Left renal cortex interstitium (tissue), 4 donors: Measurements from ENCODE around the gene PRXL2A. TPM values are rescaled to one million over a fixed set of nuclear protein-coding genes. Genes with fewer than 3 reads are reported as not detected.
A peak's percentile ranks its signal among the peaks of the same experiment; 100 is the strongest.
"Not testable (repeated sequence)": the region's sequence is repeated elsewhere in the genome, so short reads cannot be mapped to it uniquely, and the experiment has no call there.

ENCODE experiments used
- DNase-seq, 4 donors: peaks; one replicate each; pipeline ENCODE4 v3.0.0-alpha.2; 2013; ENCODE audit warnings: low read depth in 4 of 4, low spot score in 2 of 4, missing footprints in 1 of 4
- polyA plus RNA-seq, 4 donors: library from polyadenylated mRNA; unstranded; fragments of 120-200 nt; gene quantifications; one replicate each; pipeline ENCODE4 v1.2.1, GENCODE V29; 2013; ENCODE audit not compliant: insufficient read length in 4 of 4

Gene PRXL2A, protein sequence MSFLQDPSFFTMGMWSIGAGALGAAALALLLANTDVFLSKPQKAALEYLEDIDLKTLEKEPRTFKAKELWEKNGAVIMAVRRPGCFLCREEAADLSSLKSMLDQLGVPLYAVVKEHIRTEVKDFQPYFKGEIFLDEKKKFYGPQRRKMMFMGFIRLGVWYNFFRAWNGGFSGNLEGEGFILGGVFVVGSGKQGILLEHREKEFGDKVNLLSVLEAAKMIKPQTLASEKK
- polyA plus RNA-seq, result 100 to 1,000 TPM; 110 to 132 (median 122) TPM

DNA sequence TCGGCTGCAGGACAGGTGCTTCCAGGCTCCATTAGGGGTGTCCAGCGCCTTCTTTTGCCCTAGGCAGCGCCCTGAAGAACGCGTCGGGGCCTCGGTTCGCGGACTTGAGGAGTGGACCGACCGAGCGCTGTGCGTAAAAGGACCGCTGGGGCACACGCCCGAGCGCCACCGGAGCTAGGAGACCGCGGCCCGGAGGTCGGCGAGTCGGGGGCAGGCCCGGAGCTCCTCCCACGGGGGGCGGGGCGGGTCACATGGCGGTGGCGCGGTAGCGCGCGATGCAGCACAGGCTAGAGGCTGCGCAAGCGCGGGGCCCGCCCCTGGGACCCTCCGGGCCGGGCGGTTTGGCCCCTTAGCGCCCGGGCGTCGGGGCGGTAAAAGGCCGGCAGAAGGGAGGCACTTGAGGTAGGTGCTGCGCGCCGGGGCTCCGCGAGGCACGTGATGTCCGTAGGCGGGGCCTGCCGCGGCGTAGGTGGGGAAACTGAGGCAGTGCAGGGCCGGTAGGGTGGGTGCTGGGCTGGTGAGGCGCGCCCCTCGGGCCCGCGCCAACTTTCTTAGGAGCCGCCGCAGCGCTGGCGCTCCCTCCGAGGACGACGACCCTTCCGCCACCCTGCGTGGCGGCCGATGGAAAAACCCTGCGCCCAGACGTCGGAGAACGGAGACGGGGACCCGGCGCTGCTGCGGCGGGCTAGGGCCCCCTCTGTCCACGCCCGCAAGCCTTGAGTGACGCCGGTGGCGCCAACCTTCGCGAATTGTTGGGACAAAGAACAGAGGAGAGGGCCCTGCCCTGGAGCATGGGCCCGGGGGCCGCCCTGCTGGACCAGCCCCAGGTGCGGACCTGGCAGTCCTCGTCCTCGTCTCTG lies at the start of gene PRXL2A:
PRXL2A (plus strand) TSS at position 310 of the 860 bp plus-strand sequence. CDS start 11,917 bp downstream, outside the sequence.
- peak; percentile 65 to 75 (median 70) for DNase-seq

DNA sequence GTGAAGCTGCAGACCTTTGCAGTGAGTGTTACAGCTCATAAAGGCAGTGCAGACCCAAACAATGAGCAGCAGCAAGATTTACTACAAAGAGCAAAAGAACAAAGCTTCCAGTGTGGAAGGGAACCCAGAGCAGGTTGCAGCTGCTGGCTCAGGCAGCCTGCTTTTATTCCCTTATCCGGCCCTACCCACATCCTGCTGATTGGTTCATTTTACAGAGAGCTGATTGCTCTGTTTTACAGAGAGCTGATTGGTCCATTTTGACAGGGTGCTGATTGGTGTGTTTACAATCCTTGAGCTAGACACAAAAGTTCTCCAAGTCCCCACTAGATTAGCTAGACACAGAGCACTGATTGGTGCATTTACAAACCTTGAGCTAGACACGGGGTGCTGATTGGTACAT lies 49.4 kb upstream of the PRXL2A start:
- DNase-seq, result not testable (repeated sequence)

DNA sequence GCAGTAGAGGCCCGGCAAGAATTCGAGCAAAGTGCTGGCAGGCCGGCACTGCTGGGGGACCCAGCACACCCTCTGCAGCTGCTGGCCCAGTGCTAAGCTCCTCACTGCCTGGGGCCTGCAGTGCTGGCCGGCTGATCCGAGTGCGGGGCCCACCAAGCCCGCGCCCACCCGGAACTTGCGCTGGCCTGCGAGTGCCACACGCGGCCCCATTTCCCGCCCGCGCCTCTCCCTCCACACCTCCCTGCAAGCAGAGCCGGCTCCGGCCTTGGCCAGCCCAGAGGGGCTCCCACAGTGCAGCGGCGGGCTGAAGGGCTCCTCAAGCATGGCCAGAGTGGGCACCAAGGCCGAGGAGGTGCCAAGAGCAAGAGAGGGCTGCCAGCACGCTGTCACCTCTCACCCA lies 48.7 kb upstream of the PRXL2A start:
- no peak for DNase-seq

DNA sequence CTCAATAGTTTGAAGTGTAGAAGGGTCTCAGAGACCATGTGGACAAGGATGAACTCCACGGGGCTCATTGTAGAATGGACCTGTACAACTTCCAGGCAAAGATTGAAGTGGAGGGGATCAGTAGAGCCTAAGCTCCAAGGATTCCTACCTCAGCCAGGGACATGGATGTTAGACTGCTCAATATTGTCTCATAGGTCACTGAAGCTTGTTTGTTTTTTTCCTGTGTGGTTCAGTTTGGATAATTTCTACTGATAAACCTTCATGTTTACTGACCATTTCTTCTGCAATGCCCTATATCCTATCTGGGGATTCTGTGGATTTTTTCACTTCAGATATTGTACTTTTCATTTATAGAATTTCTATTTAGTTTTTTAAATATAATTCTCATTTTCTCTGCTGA lies 42.8 kb upstream of the PRXL2A start:
- DNase-seq, result no peak

DNA sequence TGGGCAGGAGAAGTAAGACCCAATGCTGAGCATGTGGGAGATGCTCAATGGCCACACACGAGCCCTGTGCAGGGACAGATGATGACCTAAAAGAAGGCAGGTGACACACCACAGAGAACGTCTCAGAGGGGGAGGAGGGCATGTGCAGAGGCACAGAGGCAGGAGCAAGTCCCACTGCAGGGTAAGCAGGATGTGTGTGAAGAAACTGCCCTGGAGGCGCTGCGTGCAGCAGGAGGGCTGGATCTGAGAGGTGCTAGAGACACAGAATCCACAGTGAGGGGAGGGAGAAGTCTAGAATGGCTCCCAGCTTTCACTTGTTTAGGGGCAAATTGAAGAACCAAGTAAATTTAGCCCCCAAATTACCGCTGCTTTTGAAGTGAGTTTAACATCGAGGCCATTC lies 36.9 kb upstream of the PRXL2A start:
- DNase-seq, result no peak

DNA sequence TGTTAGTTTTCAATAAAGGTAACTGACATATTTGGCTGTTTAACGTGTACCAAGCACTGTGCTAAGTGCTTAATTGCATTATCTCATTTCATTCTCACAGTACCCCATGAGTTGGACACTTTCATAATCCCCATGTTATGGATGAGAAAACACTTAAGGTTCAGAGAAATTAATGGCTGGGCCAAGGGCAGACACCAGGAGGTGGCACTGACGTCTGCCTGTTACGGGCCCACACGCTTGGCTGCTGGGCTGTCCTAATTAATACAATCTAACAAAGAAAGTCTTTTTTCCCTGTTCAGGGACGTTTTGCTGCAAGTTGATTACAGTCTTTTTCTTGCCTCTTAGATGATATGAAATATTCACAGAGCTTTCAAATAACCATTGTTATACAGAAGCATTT lies 35.7 kb upstream of the PRXL2A start:
- DNase-seq, result no peak

DNA sequence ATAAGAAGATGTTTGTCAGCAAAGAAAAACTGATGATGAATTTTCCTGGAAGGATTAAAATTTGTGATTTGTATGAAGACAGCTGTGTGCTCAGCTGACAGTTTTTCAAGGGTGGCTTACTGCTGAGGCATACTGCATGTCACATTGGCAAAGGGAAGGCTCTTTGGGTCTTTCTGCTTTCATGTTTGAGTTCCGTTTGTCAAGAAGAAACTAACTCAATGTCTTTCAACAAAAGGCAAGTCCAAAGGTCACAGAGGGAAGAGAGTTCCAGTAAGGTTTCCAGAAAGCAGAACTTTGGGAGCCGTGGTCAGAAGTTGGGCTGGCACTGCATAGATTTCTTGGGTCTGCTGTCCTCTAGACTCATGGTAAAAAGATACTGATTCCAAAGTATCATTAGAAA lies 34.8 kb upstream of the PRXL2A start:
- no peak for DNase-seq

DNA sequence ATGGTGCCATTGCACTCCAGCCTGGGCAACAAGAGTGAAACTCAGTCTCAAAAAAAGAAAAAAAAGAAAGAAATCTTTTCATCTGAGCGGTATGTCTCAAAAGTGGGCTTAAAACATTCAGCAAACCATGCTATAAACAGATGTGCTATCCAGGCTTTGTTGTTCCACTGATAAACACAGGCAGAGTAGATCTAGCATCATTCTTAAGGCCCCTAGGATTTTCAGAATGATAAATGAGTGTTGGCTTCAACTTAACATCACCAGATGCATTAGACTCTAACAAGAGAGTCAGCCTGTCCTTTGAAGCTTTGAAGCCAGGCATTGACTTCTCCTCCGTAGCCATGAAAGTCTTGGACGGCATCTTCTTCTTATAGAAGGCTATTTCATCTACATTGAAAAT lies 28.6 kb upstream of the PRXL2A start:
- DNase-seq, result no peak

DNA sequence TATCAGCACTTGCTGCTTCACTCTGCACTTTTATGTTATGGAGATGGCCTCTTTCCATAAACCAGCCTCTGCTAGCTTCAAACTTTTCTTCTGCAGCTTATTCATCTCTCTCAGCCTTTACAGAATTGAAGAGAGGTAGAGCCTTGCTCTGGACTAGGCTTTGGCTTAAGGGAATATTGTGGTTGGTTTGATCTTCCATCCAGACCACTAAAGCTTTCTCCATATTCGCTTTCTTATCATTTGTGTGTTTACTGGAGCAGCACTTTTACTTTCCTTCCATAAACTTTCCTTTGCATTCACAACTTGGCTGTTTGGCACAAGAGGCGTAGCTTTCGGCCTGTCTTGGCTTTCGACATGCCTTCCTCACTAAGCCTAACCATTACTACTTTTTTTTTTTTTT lies 28.2 kb upstream of the PRXL2A start:
- DNase-seq, result no peak

DNA sequence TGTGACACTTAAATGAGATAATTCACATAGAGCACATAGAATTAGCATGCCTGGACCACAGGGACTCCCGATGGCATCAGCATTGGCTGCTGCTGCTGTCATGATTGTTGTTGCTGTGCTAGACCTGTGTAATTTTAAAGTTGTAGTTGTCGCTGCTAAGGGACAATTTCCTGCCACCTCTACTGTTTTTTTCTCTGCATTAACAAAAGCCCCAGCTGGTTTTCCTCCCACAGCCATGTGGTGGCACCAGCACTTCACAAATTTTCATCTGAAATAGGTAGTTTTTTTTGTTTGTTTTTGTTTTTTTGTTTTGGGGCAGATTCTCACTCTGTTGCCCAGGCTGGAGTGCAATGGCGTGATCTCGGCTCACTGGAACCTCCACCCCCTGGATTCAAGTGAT lies 25.4 kb upstream of the PRXL2A start:
- DNase-seq, result peak in 1 of 4 donors; percentile 45

DNA sequence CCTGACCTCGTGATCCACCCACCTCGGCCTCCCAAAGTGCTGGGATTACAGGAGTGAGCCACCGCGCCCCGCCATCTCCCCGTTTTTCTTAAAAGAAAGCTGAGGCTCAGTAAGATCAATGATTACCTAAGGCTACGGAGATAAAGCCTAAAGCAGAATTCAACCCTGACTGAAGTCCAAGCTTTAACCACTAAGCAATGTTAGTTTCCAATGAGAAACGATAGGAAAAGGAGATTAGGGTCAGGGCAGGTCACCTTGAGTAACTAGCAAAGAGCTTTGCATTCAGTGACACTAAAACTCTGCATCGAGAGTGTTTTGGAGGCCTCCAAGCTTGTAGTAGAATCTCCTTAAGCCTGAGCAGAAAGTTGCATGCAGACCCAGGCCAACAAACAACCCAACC lies 17.6 kb upstream of the PRXL2A start:
- no peak for DNase-seq

DNA sequence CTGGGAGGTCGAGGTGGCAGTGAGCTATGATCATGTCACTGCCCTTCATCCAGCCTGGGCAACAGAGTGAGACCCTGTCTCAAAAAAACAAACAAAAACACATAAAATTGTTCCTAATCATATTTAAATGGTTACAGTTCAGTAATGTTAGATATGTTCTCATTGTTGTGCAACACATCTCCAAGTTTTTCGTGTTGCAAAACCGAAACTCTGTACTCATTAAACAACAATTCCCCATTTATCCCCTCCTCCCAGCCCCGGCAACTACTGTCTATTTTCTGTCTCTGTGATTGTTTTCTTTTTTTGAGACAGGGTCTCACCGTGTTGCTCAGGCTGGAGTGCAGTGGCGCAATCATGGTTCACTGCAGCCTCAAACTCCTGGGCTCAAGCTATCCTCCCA lies 16.1 kb upstream of the PRXL2A start:
- no peak for DNase-seq

DNA sequence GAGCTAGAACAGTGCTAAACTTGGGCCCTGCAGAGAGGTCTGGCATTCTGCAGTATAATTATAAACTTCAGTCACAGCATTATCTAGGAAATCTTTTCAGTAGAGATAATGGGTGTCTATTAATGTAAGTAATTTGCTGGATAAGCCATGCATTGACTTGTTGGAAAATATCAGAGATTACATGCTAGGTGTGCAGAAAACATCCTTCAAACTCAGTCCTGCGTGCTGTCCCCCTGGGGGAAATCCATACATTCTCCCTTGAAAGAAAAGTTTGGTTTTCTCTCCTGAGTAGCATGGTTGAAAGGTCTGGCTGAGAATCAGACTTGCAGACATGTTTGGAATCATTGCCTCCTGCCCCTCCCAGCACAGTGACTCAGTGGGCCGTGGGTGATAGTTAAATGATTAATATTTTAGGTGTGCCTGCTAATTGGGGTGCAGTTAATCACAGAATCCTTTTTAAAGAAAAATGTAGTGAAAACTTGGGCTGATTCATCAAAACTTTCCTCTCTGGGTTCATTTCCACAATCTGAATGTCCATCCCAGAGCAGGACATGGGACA lies 13.9 kb upstream of the PRXL2A start:
- no peak for DNase-seq

DNA sequence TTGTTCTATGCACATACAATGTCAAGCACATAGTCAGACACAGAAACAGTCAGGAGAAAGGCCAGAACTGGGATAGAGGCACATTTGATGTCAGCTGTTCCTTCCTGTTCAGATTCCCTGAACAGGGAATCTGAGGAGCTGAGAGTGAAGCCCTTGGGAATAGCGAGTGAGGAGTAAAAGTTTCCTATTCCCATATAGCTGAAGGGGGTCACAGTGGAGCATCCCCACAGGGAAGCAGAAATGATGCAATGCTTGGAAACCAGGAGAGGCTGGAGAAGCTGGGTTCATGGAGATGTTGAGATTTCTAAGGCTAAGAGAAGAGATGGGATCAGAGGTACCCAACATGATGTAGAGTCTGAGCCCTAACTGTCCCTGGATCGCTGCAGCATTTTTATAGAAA lies 11.3 kb upstream of the PRXL2A start:
- no peak for DNase-seq

DNA sequence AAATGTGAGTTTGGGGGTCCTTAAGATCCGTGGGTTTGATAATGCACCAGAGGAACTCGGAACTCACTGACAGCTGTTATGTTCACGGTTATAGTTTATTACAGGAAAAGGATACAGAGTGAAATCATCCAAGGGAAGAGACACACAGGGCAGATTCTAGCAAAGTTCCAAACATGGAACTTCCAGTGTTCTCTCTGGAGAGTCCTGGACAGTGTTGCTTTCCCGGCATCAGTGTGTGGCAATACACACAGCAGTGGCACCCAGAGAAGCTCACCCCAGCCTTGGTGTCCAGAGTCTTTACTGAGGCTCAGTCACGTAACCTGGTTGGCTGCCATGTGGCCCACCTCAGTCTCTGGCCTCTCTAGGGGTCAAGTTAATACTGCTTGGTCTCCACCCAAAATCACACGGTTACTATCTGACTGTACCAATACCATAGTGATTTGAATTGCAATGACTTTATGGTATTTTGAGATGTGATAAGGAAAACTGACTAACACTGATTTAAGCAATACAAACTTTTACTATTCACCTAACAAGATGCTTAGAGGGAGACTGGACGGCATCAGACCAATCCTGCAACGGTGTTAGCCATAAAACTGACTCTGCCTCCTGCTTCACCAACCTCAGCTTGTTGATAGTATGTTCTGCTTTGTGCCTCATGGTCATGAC lies 8.1 kb upstream of the PRXL2A start:
- DNase-seq, result no peak

DNA sequence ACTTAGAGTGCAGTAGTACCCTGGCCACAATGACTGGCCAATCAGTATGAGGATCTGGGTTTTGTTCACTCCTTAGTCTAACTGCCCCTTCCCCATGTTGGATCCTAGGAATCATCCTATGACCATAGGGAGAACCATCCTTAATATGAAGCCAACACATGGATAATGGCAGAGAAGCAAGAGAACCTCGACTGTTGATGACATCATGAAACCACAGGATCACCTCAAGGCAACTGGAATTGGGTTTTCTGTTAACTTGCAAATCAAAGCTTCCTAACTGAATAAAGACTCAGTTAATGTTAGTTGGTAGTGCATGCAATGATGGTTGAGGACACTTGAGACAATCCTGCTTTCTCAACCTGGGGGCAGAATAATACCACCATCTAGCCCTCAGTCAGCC lies 3.3 kb upstream of the PRXL2A start:
- DNase-seq, result no peak

DNA sequence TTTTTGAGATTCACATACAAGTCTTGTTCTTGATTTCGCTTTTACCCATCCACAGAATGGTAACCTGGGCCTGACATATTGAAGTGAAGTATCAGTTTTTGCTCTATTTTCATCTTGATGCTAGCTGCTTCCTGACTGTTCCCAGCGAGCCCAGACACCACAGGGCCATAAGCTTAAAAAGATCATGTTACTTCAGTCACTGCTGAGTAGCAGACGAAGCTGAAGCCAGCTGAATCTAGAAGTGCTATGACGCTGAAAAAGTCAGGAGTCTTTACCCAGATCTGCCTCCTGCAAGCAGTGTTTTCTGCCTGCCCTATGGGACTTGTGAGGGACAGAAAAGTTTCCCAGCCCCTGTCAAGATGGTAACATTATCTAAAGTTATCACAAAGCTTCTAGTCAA lies 2.7 kb upstream of the PRXL2A start:
- DNase-seq, result no peak

DNA sequence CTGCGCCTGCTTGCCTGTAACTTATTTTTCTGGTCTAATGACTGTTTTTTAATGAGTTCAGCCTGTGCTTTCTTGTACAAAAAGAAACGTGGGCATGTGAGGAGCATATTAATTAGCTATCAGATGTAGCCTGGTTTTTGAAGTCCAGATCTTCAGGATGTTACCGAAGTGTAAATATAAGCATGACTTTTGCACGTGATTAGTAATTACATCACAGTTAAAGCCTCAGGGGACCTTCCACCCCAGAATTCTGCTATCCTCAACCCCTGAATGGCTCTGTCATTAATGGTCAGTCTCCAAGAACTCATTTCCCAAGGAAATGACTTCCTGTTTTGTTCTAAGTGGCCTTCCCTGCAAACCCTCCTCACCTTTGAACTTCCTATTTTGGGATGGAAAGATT lies 2.1 kb upstream of the PRXL2A start:
- DNase-seq, result no peak

DNA sequence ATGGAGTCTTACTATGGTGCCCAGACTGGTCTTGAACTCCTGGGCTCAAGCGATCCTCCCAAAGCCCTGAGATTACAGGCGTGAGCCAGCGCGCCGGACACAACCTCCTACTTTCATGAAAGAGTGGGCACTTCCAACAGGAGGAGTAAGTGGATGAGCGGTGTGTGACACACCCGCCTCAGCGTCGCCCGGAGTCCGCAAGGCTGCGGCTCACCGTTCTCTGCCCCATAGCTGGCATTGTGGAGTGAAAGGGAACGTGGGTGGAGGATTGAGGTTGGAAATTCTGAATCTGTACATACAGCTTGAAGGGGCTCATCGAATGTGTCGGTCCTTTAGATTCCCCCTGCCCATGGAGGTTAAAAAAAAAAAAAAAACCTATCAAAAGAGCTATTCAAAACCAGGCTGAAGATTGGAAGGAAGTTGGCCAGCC lies 524 bp upstream of the PRXL2A start:
- DNase-seq, result no peak

DNA sequence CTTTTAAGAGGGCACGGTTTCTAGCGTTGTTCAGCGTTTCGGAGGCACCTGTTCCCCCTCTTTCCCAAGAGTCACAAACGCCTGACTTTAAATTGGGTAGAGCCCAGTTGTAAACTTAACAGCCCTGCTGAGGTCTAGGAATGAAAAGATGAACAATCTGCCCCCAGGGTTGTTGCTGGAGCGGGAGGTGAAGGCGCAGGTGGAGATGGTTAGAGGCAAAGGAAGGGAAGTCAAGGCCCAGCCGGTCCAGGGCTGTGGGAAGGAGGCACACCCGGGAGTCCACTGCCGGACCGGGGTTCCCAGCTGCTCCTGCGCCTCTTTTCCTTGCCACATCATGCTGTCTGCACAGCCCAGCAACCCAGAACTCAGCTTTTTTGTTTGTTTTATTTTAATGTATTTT lies 770 bp downstream of the PRXL2A start:
- DNase-seq, result no peak

DNA sequence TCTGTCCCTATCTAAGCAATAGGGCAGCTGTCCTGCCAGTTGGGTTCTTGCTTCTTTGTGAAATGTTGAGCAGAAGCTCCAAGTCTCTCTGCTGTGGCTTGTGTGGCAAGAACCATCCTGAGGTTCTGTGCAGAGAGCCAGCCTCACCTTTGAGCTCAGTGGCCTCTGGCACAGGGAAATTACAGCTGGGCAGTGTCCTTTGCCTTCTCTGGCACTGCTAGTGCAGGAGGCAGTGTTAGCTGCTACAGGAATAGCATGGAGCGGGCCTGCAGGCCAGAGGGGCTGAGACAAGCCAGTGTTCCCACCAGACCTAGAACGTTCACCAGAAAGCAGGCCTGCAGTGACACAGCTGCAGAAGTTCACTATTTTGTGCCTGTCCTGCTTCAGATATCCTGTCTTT lies 1.8 kb downstream of the PRXL2A start:
- DNase-seq, result no peak
